ENCODE results near the gene STAB1.

DNA sequence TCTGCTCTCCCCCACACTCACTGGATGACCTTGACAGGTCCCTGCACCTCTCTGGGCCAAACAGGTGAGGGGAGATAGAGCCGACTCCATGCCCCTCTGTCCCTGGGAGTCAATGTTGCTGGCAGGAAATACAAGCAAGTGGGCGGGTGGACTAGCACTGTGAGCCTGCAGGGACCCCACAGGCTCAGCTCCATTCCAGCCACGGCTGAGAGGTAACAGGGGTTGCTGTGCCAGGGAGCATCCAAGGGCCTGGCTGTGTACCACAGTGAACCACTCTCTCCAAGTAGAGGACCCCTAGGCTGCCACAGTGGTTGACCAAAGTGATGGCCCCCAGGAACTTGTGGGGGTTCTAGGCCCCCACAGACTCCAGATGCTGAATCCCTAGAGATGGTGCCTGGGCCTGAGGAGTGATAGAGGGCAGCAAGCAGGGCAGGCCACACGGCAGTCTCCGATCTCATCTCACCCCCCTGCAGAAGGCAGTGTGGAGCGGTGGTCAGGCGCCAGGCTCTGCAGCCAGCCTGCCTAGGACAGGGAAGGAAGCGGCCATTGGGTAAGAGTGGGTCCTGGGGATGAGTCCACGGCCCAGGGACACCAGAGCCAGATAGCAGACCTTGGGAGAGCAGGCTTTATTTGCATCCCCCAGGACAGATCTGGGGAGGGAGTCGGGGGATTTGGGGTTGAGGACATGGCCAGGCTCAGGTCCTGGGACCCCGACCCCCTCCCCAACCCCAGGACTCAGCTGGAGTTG, 44.5 kb upstream of the STAB1 start:
- TF ChIP-seq, protein P1, sequence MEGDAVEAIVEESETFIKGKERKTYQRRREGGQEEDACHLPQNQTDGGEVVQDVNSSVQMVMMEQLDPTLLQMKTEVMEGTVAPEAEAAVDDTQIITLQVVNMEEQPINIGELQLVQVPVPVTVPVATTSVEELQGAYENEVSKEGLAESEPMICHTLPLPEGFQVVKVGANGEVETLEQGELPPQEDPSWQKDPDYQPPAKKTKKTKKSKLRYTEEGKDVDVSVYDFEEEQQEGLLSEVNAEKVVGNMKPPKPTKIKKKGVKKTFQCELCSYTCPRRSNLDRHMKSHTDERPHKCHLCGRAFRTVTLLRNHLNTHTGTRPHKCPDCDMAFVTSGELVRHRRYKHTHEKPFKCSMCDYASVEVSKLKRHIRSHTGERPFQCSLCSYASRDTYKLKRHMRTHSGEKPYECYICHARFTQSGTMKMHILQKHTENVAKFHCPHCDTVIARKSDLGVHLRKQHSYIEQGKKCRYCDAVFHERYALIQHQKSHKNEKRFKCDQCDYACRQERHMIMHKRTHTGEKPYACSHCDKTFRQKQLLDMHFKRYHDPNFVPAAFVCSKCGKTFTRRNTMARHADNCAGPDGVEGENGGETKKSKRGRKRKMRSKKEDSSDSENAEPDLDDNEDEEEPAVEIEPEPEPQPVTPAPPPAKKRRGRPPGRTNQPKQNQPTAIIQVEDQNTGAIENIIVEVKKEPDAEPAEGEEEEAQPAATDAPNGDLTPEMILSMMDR (IDR thresholded peaks at IDR 0.05), result no peak
- TF ChIP-seq POLR2AphosphoS5 (IDR thresholded peaks at IDR 0.05), result no peak
